AG09309 (cell line): ENCODE measurements around the gene NCBP1.

Experiments
- DNase-seq: peaks from one replicate; pipeline ENCODE4 v3.0.0-alpha.2; 2010; ENCODE audit warnings: low read depth
- H3K4me3 ChIP-seq: 2 replicates; pipeline ENCODE4 v1.5.1; 2011; ENCODE audit warnings: mild to moderate bottlenecking, low read depth, low read length, moderate library complexity; ENCODE audit not compliant: control insufficient read depth
- CTCF ChIP-seq: IDR thresholded peaks from 2 replicates; pipeline ENCODE4 v1.5.1; 2011; ENCODE audit warnings: mild to moderate bottlenecking, low read depth, low read length, inconsistent platforms; ENCODE audit not compliant: insufficient read depth, control insufficient read depth; ENCODE audit errors: missing control alignments

NCBP1 gene

GRCh38 chr9:97628668-97629067, 5.0 kb upstream of the NCBP1 start:
- no peak for DNase-seq
- H3K4me3 ChIP-seq: no peak overlapping the region
- no peak for TF ChIP-seq CTCF

- no peak for DNase-seq
- H3K4me3 ChIP-seq: no peak overlapping the region
- no peak for TF ChIP-seq CTCF
Observed at GRCh38 chr9:97629156-97629555, 4.5 kb upstream of the NCBP1 start.

- DNase-seq: no peak
- no peak for TF ChIP-seq CTCF
- no peak overlapping the region for H3K4me3 ChIP-seq
Observed at GRCh38 chr9:97630591-97630990, 3.0 kb upstream of the NCBP1 start.

- DNase-seq: peak; percentile 50
- no peak for TF ChIP-seq CTCF
- H3K4me3 ChIP-seq: peak overlapping the region; percentile 88
Observed at GRCh38 chr9:97632248-97632984, 1.2 kb upstream of the NCBP1 start.

GRCh38 chr9:97633859-97634490, 354 bp downstream of the NCBP1 start:
- H3K4me3 ChIP-seq: peak overlapping the region; percentile 88
- TF ChIP-seq CTCF: no peak
- DNase-seq: no peak

- no peak for DNase-seq
- no peak for TF ChIP-seq CTCF
- H3K4me3 ChIP-seq: peak overlapping the region; percentile 88
Observed at GRCh38 chr9:97635026-97635425, 1.4 kb downstream of the NCBP1 start.
